K562 (cell line): Measurements from ENCODE around the gene VARS1. TPM values are rescaled to one million over a fixed set of nuclear protein-coding genes. Genes with fewer than 3 reads are reported as not detected.
A peak's percentile ranks its signal among the peaks of the same experiment; 100 is the strongest.

Source experiments
- CBX2 ChIP-seq: fragments of 200-600 bp; sonication (generic); IDR thresholded peaks from one replicate; pipeline ENCODE4 v1.6.1; 2012; ENCODE audit warnings: mild to moderate bottlenecking, low read length, inconsistent platforms; ENCODE audit not compliant: insufficient read depth, poor library complexity, severe bottlenecking
- CEBPZ ChIP-seq: fragments of 150-350 bp; IDR thresholded peaks from 2 replicates; pipeline ENCODE4 v1.6.1; 2014; ENCODE audit warnings: low read depth, mild to moderate bottlenecking, low read length, borderline replicate concordance
- CREB3L1 ChIP-seq: fragments of 450-650 bp; IDR thresholded peaks from 2 replicates; pipeline ENCODE4 v1.6.1; 2014; ENCODE audit warnings: low read depth, mild to moderate bottlenecking, moderate library complexity, borderline replicate concordance
- HDAC6 ChIP-seq: IDR thresholded peaks from 2 replicates; pipeline ENCODE4 v1.6.1; 2012; ENCODE audit warnings: low read depth, mild to moderate bottlenecking, control low read depth, inconsistent platforms, low read length, moderate library complexity
- HOMEZ ChIP-seq: fragments of 250-450 bp; sonication (Bioruptor Pico); IDR thresholded peaks from 2 replicates; pipeline ENCODE4 v1.4.0; 2020; ENCODE audit warnings: mild to moderate bottlenecking, moderate library complexity
- KHSRP ChIP-seq: fragments of 450-650 bp; IDR thresholded peaks from 2 replicates; pipeline ENCODE4 v1.6.1; 2017
- RERE ChIP-seq: sonication (generic); formaldehyde crosslinking; IDR thresholded peaks from 2 replicates; pipeline ENCODE4 v1.8.0; 2023; ENCODE audit warnings: missing genetic modification reagents, mild to moderate bottlenecking, borderline replicate concordance
- TAF9B ChIP-seq: fragments of 450-650 bp; IDR thresholded peaks from 2 replicates; pipeline ENCODE4 v1.6.1; 2018; ENCODE audit warnings: mild to moderate bottlenecking; ENCODE audit not compliant: partially characterized antibody
- U2AF1 ChIP-seq: fragments of 200-400 bp; formaldehyde crosslinking; optimal IDR thresholded peaks from 2 replicates; pipeline ENCODE3; 2017; ENCODE audit warnings: mild to moderate bottlenecking, low read depth, low read length, moderate library complexity
- ZFP1 ChIP-seq: fragments of 450-650 bp; formaldehyde crosslinking; IDR thresholded peaks from 2 replicates; pipeline ENCODE4 v1.4.0; 2020; ENCODE audit warnings: mild to moderate bottlenecking, mixed read lengths
- ZNF398 ChIP-seq: fragments of 250-450 bp; sonication (Bioruptor Pico); IDR thresholded peaks from 2 replicates; pipeline ENCODE4 v1.8.0; 2021; ENCODE audit warnings: moderate library complexity, mild to moderate bottlenecking, inconsistent platforms
- ZNF77 ChIP-seq: fragments of 250-450 bp; sonication (Bioruptor Pico); IDR thresholded peaks from 2 replicates; pipeline ENCODE4 v1.5.0; 2020
- polyA plus RNA-seq, 8 experiments: library from polyadenylated mRNA; depleted of rRNA in 4 of 8; stranded (reverse) in 5 of 8; unstranded in 3 of 8; fragments of >200 nt; fragmentation: Nextera tagmentation in 2 of 8; fragmentation: Illumina TruSeq in 1 of 8; extraction: Ambion mirVana in 2 of 8; extraction: Trizol in 1 of 8; gene quantifications; 2 replicates each; pipeline versions ENCODE4 v1.2.1 to v1.2.3, GENCODE V29; 2011 to 2014; ENCODE audit warnings: inconsistent platforms in 1 of 8, missing spikeins in 1 of 8
- total RNA-seq, 7 experiments: library from RNA; depleted of rRNA in 6 of 7; stranded (reverse); fragments of >200 nt in 6 of 7; fragmentation: Illumina TruSeq in 2 of 7; extraction: Trizol in 2 of 7; gene quantifications; 2 replicates each; pipeline versions ENCODE4 v1.2.1 to v1.2.3, GENCODE V29; 2011 to 2021; ENCODE audit warnings: low replicate concordance in 1 of 7

The VARS1 gene
- total and polyA plus RNA-seq, 9 of the 15 experiments (the other 6 are each of a cell fraction or from before 2014, with no cell fraction given), result 2.9 to 488 (median 130) TPM

GRCh38 chr6:31836047-31836473, 40.5 kb upstream of the VARS1 start (continued):
- TF ChIP-seq HDAC6, result no peak
- TF ChIP-seq CBX2, result no peak
- no peak for TF ChIP-seq ZNF77 (CRISPR knock-in tag)
- no peak for TF ChIP-seq CREB3L1
- TF ChIP-seq ZNF398, result no peak; the same call in 1 of the 2 replicates
- TF ChIP-seq ZFP1 (CRISPR knock-in tag), result no peak
- TF ChIP-seq KHSRP, result peak; percentile 21; the same call in 1 of the 2 replicates
- no peak for TF ChIP-seq HOMEZ (CRISPR knock-in tag)
- TF ChIP-seq TAF9B, result no peak
- no peak for TF ChIP-seq RERE
- 0 out of 2 replicates have a peak, but pooled peaks have one; percentile 29 for TF ChIP-seq CEBPZ
- TF ChIP-seq U2AF1, result no peak
